Measurements from ENCODE around the gene CROCC2. TPM values are rescaled to one million over a fixed set of nuclear protein-coding genes. Genes with fewer than 3 reads are reported as not detected.

CROCC2 gene
- total and polyA plus RNA-seq, 10 of the 15 experiments (the other 5 are each of a cell fraction or from before 2014, with no cell fraction given), result not detected

DNA sequence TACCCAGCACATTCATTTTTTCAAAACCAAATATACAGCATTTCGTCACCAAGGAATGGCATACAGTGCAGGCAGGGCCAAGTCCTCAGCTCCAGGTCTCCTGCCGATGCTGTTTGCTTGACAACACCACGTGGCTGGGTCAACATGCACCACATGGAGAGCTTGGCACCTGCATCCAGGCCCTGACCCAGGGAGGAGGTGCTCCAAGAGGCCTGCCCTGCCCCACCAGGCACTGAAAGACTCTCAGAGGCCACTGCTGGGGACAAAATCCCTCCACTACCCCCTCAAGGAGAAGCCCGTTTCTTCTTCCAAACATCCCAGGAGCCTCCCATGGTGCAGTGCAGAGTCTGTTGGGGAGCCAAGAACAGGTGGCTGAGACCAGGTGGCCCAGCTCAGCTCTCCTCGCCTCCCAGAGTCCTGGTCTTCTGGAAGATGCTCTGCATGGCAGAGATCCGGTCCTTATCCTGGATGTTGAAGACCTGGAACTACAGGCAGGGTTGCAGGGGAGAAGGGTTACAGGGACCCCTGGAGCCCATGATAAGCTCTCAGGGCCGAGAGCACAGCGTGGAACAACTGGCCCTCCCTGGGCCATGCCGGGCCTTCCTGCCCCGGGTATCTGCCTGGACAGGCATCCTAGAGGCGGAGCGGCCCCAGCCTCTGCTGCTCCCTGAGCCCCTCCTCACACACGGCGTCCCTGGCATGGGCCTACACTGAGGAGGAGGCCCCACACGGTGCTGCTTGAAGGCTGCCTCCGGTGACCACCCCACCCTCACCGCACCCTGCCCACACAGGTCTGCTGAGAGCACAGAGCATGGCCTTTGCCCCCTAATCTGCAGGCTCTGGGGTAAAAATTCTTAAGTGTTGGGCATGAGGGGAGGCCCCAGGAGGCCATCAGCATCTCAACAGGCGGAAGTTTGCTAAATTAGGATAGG is 19.2 kb upstream of the CROCC2 start:
- ATAC-seq (no peak), DNase-seq (ENCODE audit: low read depth, low spot score) (no peak), FAIRE-seq (no peak)
- Histone ChIP-seq H3K27me3 (replicated peaks in 1 of 2; ENCODE audit: control insufficient read depth in 2 of 2, insufficient read depth in 2 of 2, low read length in 1 of 2) (no peaks in the 10 kb centered on the region; a peak in 1 of 4 replicates), H3K4me3 (no peak overlapping the region), H2AFZ (ENCODE audit: control insufficient read depth, low read depth, low read length) (no peak overlapping the region), H3K36me3 (ENCODE audit: control insufficient read depth in 2 of 2, insufficient read depth in 2 of 2, low read length in 1 of 2) (no peaks in the 10 kb centered on the region), H3K4me2 (ENCODE audit: control insufficient read depth, insufficient read depth) (no peak overlapping the region), H3K9ac (ENCODE audit: control insufficient read depth, insufficient read depth, low read length) (no peak overlapping the region), H3K79me2 (ENCODE audit: control insufficient read depth, insufficient read depth, low read length) (no peaks in the 10 kb centered on the region), H3K9me3 (replicated peaks; ENCODE audit: control insufficient read depth, insufficient read depth, low read length) (no peaks in the 10 kb centered on the region), H3K4me1 (ENCODE audit: control insufficient read depth, insufficient read depth, low read length) (no peaks in the 10 kb centered on the region), H4K20me1 (ENCODE audit: control insufficient read depth, insufficient read depth) (no peaks in the 10 kb centered on the region), H3K27ac (ENCODE audit: control insufficient read depth, insufficient read depth) (no peak overlapping the region)
- ChIA-PET SMC1A (ENCODE audit: uncharacterized antibody, unreplicated experiment) (no interaction called here), POLR2A (no interaction called here), RAD21 (ENCODE audit: unreplicated experiment) (no interaction called here), CTCF (no interaction called here)
- intact Hi-C loops (cut with micrococcal nuclease; ENCODE audit: unreplicated experiment), result no loop called here
- BruUV-seq (replicated peaks), result no TSS peak
- TF ChIP-seq TCF12 (IDR thresholded peaks at IDR 0.05; ENCODE audit: low read depth, low read length) (no peak), WRNIP1 (IDR thresholded peaks at IDR 0.05; ENCODE audit: borderline replicate concordance, low read depth, low read length) (no peak), EED (IDR thresholded peaks at IDR 0.05; ENCODE audit: low read depth) (no peak), RUNX3 (IDR thresholded peaks at IDR 0.05; ENCODE audit: low read length) (no peak), SMC3 (IDR thresholded peaks at IDR 0.05; ENCODE audit: borderline replicate concordance, low read length) (no peak), IKZF1 (conservative IDR thresholded peaks at IDR 0.05) (no peak), PKNOX1 (IDR thresholded peaks at IDR 0.05) (no peak), MEF2A (IDR thresholded peaks at IDR 0.05; ENCODE audit: insufficient read depth, low read depth, low read length) (no peak), BMI1 (IDR thresholded peaks at IDR 0.05; ENCODE audit: borderline replicate concordance) (no peak), SUZ12 (IDR thresholded peaks at IDR 0.05; ENCODE audit: unreplicated experiment) (no peak), RAD21 (IDR thresholded peaks at IDR 0.05; ENCODE audit: insufficient read depth, low read depth, low read length) (no peak), ZNF384 (IDR thresholded peaks at IDR 0.05; ENCODE audit: borderline replicate concordance, low read depth, low read length) (no peak), E2F4 (IDR thresholded peaks at IDR 0.05; ENCODE audit: low read depth, low read length) (no peak)
- TF ChIP-seq, protein P1, sequence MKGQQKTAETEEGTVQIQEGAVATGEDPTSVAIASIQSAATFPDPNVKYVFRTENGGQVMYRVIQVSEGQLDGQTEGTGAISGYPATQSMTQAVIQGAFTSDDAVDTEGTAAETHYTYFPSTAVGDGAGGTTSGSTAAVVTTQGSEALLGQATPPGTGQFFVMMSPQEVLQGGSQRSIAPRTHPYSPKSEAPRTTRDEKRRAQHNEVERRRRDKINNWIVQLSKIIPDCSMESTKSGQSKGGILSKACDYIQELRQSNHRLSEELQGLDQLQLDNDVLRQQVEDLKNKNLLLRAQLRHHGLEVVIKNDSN (IDR thresholded peaks at IDR 0.05; ENCODE audit: borderline replicate concordance, extremely low read length, insufficient read depth, low read depth, low read length), result no peak
- in situ Hi-C loops (cut with MboI), result no loop called here
- WGBS (ENCODE audit: insufficient coverage, insufficient replicate concordance, low lambda C conversion rate, missing lambda C conversion rate), result 43% methylated on average over 18 of the region's 18 CpGs

All from GM12878 (cell line).